MG63 (cell line): ENCODE data around the gene MYH14. TPM values are rescaled to one million over a fixed set of nuclear protein-coding genes. Genes with fewer than 3 reads are reported as not detected.
A peak's percentile ranks its signal among the peaks of the same experiment; 100 is the strongest.

ENCODE experiments used
- DNase-seq: peaks from one replicate; pipeline ENCODE4 v3.0.0-alpha.2; 2020
- H3K27me3 ChIP-seq: fragments of 250-450 bp; sonication (Bioruptor Pico); 2 replicates; pipeline ENCODE4 v1.5.1; 2020; ENCODE audit warnings: mild to moderate bottlenecking, moderate library complexity
- H3K36me3 ChIP-seq: fragments of 250-450 bp; sonication (Bioruptor Pico); 2 replicates; pipeline ENCODE4 v1.5.1; 2020; ENCODE audit warnings: mild to moderate bottlenecking, moderate library complexity
- H3K4me3 ChIP-seq: fragments of 250-450 bp; sonication (Bioruptor Pico); 2 replicates; pipeline ENCODE4 v1.5.1; 2020; ENCODE audit warnings: mild to moderate bottlenecking, moderate library complexity
- H3K9me3 ChIP-seq: fragments of 250-450 bp; sonication (Bioruptor Pico); 2 replicates; pipeline ENCODE4 v1.5.1; 2020; ENCODE audit warnings: mild to moderate bottlenecking, moderate library complexity
- total RNA-seq: library from RNA; depleted of rRNA; stranded (reverse); fragments of >200 nt; shearing (Covaris generic); gene quantifications from 2 replicates; pipeline ENCODE4 v1.2.3, GENCODE V29; 2014; ENCODE audit warnings: low replicate concordance

The MYH14 gene
- total RNA-seq, 1 experiment from 2014 or later = not detected

DNA sequence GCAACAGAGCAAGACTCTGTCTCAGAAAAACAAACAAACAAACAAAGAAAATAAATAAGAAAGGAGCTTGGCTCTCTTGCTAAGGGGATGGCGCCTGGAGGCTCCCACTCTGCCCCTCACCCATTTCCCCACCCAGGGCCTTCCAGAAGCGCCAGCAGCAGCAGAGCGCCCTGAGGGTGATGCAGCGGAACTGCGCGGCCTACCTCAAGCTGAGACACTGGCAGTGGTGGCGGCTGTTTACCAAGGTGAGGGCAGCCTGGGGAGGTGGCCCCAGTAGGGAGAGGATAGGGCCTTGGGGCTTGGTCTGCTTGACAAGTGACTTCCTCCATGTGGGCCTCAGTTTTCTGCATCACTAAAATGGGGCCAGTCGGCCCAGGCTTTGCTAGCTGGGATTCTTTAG, 59.8 kb downstream of the MYH14 start:
- Histone ChIP-seq H3K27me3 (no peaks in the 10 kb centered on the region), H3K4me3 (no peak overlapping the region), H3K9me3 (no peaks in the 10 kb centered on the region), H3K36me3 (no peaks in the 10 kb centered on the region)
- no peak for DNase-seq

DNA sequence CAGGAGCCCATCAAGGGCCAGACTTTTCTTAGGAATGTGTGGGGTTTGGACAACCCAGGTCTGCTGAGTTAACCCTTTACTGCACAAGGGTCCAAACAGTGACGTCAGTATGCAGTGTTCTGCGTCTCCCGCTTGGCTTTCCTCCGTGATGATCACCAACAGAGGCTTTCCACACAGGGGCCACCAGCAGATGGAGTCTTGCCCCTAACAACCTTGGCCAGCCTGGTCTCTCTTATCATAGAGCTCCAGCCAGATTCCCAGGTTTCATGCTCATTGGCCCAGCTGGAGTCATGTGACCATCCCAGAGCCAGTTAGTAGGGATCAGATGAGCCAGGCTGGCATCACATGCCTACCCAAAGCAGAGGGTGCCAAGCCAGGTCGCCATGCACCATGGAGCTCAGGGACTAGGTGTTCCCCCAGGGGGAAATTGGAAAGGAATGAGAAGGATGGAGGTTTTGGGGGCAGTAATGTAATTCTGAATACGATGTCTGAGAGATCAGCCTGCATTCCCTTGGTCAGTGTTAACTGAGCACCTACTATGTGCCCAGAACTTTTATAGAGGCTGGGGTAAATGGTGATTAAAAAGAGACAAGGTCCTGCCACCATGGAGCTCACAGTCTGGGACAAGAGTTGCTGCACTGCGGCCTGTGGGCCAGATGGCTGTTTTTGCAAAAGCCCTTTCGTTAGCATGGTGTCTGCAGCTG, 61.2 kb downstream of the MYH14 start:
- H3K9me3 ChIP-seq = no peaks in the 10 kb centered on the region
- no peaks in the 10 kb centered on the region for H3K27me3 ChIP-seq
- no peak overlapping the region for H3K4me3 ChIP-seq
- no peak for DNase-seq
- H3K36me3 ChIP-seq = no peaks in the 10 kb centered on the region

DNA sequence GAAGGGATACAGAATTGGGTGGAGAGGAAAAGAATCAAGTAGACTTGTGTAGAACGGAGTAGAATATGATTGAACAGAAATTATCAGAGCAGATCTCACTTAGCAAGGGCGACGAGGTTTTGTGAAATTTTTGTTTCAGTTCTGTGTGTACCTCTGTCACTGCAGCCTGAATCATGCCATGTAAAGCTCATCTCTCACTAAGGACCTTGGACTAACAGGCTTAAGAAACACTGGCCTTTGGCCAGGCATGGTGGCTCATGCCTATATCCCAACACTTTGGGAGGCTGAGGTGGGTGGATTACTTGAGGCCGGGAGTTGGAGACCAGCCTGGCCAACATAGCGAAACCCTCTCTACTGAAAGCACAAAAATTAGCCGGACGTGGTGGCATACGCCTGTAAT, 62.6 kb downstream of the MYH14 start:
- Histone ChIP-seq H3K4me3 (no peak overlapping the region), H3K9me3 (no peaks in the 10 kb centered on the region), H3K27me3 (no peaks in the 10 kb centered on the region), H3K36me3 (no peaks in the 10 kb centered on the region)
- no peak for DNase-seq

DNA sequence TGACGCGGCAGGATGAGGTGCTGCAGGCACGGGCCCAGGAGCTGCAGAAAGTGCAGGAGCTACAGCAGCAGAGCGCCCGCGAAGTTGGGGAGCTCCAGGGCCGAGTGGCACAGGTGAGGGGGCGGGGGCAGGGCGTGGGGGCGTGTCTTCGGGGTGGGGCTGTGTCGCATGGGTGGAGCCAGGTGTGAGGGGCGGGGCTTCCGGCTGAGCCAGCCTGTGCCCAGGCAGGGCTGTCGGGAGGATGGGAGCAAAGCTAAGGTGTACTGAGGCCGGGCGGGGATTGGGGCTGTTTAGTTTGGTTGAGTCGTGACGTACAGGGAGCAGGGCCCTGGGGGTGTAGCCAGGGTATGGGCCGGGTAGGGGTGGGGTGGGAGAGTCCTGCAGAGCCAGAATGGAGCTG, 63.5 kb downstream of the MYH14 start:
- Histone ChIP-seq H3K9me3 (no peaks in the 10 kb centered on the region), H3K36me3 (no peaks in the 10 kb centered on the region)
- DNase-seq = no peak

DNA sequence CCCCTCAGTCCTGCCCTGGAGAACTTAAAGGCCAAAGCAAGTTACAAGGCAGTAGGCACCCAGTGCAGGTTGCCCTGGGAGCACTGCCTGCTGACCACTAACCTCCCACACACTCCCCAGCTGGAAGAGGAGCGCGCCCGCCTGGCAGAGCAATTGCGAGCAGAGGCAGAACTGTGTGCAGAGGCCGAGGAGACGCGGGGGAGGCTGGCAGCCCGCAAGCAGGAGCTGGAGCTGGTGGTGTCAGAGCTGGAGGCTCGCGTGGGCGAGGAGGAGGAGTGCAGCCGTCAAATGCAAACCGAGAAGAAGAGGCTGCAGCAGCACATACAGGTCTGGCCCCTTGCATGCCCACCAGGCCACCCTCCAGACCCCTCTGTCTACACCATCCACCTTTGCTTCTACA, 64.6 kb downstream of the MYH14 start:
- H3K4me3 ChIP-seq = no peak overlapping the region

More for the DNA sequence above, 63.5 kb downstream of the MYH14 start:
- Histone ChIP-seq H3K4me3 (no peak overlapping the region), H3K27me3 (no peaks in the 10 kb centered on the region)

DNA sequence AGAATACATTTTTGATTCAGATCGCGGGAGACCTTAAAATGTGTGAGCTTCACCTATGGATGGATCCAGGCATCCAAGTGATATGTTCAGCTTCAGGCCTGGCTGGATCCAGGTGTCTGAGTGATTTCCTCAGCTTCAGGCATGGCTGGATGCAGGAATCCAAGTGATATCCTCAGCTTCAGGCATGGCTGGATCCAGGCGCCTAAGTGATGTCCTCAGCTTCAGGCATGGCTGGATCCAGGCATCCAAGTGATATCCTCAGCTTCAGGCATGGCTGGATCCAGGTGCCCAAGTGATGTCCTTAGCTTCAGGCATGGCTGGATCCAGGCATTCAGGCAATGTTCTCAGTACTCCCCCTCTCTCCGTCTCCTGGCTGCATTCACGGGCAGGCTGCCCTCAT, 65.1 kb downstream of the MYH14 start:
- Histone ChIP-seq H3K36me3 (no peaks in the 10 kb centered on the region), H3K4me3 (no peak overlapping the region), H3K9me3 (no peaks in the 10 kb centered on the region), H3K27me3 (no peaks in the 10 kb centered on the region)
- DNase-seq = no peak

More for the DNA sequence above, 64.6 kb downstream of the MYH14 start:
- DNase-seq = peak; percentile 48
- Histone ChIP-seq H3K27me3 (no peaks in the 10 kb centered on the region), H3K36me3 (no peaks in the 10 kb centered on the region), H3K9me3 (no peaks in the 10 kb centered on the region)

DNA sequence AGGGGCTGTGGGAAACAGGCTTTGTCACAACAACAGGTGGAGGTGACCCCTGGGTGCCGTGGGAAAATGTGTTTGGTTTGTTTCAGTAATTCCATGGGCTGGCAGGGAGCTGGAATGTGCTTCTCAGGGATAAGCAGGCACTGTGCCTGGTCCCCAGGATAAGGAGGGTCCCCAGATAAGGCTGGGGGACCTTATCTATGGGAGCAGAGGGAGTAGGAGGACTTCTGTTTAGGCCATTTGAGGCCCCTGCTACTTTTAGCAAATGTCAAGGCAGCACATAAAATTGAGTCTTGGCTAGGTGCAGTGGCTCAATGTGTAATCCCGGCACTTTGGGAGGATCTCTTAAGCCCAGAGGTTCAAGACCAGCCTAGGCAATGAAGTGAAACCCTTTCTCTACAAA, 66.2 kb downstream of the MYH14 start:
- DNase-seq = no peak
- Histone ChIP-seq H3K27me3 (no peaks in the 10 kb centered on the region), H3K9me3 (no peaks in the 10 kb centered on the region), H3K36me3 (no peaks in the 10 kb centered on the region), H3K4me3 (no peak overlapping the region)

DNA sequence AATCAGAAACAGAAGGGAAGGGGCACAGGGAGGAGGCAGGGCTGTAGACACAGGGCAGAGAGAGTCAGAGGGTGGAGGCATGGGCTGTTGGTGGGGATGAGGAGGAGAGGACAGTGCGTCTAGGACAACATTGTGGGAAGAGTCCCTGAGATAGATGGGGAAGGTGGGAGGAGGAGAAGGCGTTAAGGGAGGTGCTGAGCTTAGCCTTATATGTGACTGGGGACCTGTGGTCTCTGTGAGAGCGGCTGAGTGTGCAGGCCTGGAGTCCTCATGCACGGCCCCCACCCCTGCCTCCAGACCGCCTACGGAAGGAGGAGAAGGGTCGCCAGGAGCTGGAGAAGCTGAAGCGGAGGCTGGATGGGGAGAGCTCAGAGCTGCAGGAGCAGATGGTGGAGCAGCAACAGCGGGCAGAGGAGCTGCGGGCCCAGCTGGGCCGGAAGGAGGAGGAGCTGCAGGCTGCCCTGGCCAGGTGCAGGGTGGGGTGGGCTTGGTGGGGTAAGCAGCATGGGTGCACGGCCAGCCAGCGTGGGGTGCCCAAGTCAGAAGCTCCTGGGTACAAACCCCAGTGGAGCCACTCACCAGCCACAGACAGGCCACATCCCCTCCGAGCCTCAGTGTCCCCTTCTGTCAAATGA, 69.0 kb downstream of the MYH14 start:
- no peaks in the 10 kb centered on the region for H3K9me3 ChIP-seq
- no peaks in the 10 kb centered on the region for H3K27me3 ChIP-seq
- no peaks in the 10 kb centered on the region for H3K36me3 ChIP-seq
- H3K4me3 ChIP-seq = no peak overlapping the region
- DNase-seq = no peak

DNA sequence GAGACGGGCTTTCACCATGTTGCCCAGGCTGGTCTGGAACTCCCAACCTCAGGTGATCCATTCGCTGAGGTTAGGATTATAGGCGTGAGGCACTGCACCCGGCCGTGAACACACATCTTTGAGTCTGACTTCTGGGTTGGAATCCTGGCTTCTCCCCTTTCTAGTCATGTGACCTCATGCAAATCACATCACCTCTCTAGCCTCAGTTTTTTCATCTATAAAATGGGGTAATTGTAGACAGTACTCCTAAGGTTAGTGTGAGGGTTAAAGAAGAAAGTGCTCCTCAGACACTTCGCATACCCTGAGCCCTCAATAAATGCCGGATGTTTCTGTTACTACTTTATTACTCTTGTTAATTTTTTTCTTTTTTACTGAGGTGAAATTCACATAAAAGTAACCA, 70.4 kb downstream of the MYH14 start:
- no peak for DNase-seq
- no peak overlapping the region for H3K4me3 ChIP-seq
- H3K27me3 ChIP-seq = no peaks in the 10 kb centered on the region
- no peaks in the 10 kb centered on the region for H3K36me3 ChIP-seq
- H3K9me3 ChIP-seq = no peaks in the 10 kb centered on the region

DNA sequence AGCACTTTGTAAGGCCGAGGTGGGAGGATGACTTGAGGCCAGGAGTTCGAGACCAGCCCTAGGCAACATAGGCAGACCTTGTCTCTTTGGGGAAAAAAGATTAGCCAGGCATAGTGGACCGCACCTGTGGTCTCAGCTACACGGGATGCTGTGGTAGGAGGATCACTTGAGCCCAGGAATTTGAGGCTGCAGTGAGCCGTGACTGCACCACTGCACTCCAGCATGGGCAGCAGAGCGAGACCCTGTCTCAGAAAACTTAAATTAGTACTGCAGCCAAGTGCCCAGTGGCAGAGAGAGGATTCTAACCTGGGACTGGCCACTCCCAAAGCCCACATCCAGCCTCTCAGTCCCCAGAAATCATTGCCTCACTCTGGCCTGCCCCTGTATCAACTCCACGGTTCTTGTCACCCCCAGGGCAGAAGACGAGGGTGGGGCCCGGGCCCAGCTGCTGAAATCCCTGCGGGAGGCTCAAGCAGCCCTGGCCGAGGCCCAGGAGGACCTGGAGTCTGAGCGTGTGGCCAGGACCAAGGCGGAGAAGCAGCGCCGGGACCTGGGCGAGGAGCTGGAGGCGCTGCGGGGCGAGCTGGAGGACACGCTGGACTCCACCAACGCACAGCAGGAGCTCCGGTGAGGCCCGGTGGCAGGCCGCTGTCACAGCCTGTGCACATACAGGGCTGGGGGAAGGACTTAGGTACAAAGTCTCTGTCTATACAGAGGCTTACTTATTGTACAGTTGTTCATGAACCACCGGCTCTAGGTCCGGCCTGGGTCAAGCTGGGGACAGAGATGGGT, 72.4 kb downstream of the MYH14 start:
- DNase-seq = no peak
- H3K9me3 ChIP-seq = no peaks in the 10 kb centered on the region

DNA sequence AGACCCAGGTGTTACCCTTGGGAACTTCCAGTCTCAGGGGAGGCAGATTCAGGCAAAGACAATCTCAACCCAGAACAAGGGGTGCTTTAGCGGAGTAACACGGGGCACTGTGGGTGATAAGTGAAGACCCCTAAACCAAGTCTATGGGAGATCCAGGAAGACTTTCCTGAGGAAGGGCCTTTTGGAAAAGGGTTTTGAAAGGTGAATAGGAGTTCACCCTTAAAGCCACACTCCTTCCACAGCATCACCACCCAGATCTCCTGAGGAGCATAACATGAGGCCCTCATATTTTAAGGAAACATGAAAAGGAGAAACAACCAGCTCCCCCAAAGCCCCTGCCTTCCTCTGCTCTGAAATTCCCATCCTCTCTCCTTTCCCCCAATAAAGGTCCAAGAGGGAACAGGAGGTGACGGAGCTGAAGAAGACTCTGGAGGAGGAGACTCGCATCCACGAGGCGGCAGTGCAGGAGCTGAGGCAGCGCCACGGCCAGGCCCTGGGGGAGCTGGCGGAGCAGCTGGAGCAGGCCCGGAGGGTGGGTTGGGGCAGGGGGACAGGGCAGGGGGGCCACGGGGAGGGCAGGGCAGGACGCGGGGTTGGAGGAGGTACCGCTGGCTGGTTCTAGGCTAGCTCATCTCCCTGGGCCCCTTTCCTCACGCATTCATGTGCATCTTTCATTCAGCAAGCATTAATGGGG, 73.1 kb downstream of the MYH14 start:
- DNase-seq = no peak
- Histone ChIP-seq H3K4me3 (no peak overlapping the region), H3K27me3 (no peaks in the 10 kb centered on the region), H3K36me3 (no peaks in the 10 kb centered on the region), H3K9me3 (no peaks in the 10 kb centered on the region)

More for the DNA sequence above, 72.4 kb downstream of the MYH14 start:
- Histone ChIP-seq H3K36me3 (no peaks in the 10 kb centered on the region), H3K4me3 (no peak overlapping the region), H3K27me3 (no peaks in the 10 kb centered on the region)

DNA sequence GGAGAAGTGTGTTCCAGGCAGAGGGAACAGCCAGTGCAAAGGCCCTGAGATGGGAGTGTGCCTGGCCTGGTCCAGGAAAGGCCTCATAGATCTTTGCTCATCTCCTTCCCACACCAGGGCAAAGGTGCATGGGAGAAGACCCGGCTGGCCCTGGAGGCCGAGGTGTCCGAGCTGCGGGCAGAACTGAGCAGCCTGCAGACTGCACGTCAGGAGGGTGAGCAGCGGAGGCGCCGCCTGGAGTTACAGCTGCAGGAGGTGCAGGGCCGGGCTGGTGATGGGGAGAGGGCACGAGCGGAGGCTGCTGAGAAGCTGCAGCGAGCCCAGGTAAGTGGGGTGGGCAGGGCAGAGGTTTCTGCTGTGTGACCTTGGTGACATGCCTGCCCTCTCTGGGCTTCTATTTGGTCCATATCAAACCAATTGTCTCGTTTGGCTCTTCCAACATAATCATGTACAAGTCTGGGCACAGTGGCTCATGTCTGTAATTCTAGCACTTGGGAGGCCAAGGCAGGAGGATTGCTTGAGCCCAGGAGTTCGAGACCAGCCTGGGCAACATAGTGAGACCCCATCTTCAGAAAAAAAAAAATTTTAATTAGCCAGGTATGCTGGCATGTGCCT, 74.7 kb downstream of the MYH14 start:
- H3K36me3 ChIP-seq = no peaks in the 10 kb centered on the region
- no peaks in the 10 kb centered on the region for H3K27me3 ChIP-seq
- no peak overlapping the region for H3K4me3 ChIP-seq
- H3K9me3 ChIP-seq = no peaks in the 10 kb centered on the region
- no peak for DNase-seq

DNA sequence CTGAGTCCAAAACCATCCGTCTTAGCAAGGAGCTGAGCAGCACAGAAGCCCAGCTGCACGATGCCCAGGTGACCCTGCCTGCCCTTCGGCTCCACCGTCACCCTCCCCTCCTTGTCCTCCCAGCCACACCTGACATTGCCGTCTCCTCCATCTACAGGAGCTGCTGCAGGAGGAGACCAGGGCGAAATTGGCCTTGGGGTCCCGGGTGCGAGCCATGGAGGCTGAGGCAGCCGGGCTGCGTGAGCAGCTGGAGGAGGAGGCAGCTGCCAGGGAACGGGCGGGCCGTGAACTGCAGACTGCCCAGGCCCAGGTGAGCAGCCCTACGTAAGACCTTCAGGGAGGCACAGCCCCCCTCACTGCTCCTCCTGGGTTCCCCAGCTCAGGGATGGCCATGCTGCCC, 76.7 kb downstream of the MYH14 start:
- no peaks in the 10 kb centered on the region for H3K27me3 ChIP-seq
- no peak for DNase-seq
- no peaks in the 10 kb centered on the region; the same call in 1 of the 2 replicates for H3K9me3 ChIP-seq
- no peak overlapping the region for H3K4me3 ChIP-seq
- no peaks in the 10 kb centered on the region for H3K36me3 ChIP-seq

DNA sequence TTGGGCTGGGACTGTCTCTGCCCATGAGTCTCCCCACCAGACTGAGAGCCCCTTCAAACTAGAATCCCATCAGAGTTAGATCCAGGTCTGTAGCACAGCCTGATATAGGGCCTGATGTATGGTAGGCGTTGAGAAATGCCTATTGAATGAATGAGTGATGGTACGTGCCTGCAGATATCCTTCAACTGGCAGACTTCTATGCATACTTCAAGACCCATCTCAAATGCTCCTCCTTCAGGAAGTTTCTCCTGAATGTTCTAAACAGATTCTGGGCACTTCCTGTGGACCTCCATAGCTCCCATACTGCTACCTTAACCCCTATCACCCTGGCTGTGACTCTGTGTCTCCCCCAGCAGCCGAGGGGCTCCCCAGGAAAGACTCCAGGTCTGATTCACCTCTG, 77.6 kb downstream of the MYH14 start:
- Histone ChIP-seq H3K27me3 (no peaks in the 10 kb centered on the region), H3K9me3 (peaks cover 8% of the 10 kb centered on the region), H3K4me3 (no peak overlapping the region), H3K36me3 (no peaks in the 10 kb centered on the region)
- no peak for DNase-seq

DNA sequence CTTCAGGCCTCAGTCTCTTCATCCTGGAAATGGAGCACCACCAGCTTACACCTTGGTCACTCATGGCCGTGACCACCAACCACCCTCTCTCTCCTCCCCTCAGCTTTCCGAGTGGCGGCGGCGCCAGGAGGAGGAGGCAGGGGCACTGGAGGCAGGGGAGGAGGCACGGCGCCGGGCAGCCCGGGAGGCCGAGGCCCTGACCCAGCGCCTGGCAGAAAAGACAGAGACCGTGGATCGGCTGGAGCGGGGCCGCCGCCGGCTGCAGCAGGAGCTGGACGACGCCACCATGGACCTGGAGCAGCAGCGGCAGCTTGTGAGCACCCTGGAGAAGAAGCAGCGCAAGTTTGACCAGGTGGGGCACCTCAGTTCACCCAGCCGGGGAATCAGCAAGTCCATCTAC, 78.1 kb downstream of the MYH14 start:
- Histone ChIP-seq H3K27me3 (no peaks in the 10 kb centered on the region), H3K36me3 (no peaks in the 10 kb centered on the region), H3K4me3 (no peak overlapping the region), H3K9me3 (peaks cover 13% of the 10 kb centered on the region)
- DNase-seq = no peak

DNA sequence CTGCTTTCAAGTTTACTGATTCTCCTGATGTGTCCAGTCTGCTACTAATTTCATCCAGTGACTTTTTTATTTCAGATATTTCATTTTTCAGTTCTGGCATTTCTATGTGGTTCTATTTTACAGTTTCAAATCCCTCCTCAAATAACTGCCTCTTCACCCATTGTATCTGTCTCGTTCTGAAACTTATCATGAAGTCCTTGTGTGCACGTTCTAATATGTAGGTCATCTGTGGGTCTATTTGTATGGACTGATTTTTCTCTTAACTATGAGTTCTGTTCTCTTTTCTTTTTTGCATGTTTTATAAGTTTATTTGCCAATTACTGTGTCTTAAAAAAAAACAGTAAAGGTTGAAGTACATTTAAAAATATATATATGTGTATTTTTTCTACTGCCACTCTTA, 82.4 kb downstream of the MYH14 start:
- Histone ChIP-seq H3K27me3 (peaks cover 4% of the 10 kb centered on the region; the same call in 1 of the 2 replicates), H3K36me3 (no peaks in the 10 kb centered on the region), H3K4me3 (no peak overlapping the region), H3K9me3 (peaks cover 21% of the 10 kb centered on the region)
- DNase-seq = no peak

DNA sequence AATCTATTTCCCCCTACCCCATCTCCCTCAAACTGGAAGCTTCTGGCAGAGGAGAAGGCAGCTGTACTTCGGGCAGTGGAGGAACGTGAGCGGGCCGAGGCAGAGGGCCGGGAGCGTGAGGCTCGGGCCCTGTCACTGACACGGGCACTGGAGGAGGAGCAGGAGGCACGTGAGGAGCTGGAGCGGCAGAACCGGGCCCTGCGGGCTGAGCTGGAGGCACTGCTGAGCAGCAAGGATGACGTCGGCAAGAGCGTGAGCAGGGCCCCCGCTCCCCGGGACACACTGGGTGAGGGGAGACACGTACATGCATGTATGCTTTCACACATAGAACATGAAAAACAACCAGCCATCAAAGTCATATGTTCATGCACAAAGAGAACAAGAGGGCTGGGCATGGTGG, 83.0 kb downstream of the MYH14 start:
- peaks cover 21% of the 10 kb centered on the region for H3K9me3 ChIP-seq
- no peak for DNase-seq
- no peak overlapping the region for H3K4me3 ChIP-seq
- peaks cover 4% of the 10 kb centered on the region; the same call in 1 of the 2 replicates for H3K27me3 ChIP-seq
- no peaks in the 10 kb centered on the region for H3K36me3 ChIP-seq
